NCI-H2171 (cell line): ENCODE results near the gene DRD2.
A peak's percentile ranks its signal among the peaks of the same experiment; 100 is the strongest.

Experiments used
- DNase-seq: peaks from one replicate; lab custom pipeline; 2025; lab: John Stamatoyannopoulos, UW

DRD2 gene

DNA sequence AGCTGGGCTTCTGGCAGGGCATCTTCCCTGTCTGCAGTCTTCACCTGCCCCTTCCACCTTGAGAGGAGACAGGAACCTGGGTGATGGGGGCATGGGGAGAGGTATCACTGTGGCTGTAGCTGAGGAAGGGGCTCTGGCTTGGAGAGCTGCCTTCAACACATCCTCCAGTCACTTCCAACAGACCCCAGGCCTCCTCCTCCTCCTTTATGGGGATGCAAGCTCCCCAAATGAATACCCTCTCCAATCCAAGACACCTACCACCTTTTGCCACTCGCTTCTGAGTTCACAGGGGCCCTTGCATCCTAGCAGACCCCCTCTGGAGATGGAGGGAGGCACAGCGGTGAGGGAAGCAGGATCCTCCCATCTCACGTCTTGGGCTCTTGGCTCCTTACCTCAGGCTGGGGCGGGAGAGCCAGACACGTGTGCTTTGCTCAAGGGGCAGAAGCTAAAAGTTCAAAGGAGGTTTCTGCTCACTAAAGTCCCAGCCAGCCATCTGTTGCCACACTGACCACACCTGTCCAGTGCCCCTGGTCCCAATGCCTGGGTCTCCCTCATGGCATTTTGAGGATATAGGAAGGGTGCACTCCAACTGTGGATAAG lies 74.5 kb downstream of the DRD2 start:
- DNase-seq: no peak

DNA sequence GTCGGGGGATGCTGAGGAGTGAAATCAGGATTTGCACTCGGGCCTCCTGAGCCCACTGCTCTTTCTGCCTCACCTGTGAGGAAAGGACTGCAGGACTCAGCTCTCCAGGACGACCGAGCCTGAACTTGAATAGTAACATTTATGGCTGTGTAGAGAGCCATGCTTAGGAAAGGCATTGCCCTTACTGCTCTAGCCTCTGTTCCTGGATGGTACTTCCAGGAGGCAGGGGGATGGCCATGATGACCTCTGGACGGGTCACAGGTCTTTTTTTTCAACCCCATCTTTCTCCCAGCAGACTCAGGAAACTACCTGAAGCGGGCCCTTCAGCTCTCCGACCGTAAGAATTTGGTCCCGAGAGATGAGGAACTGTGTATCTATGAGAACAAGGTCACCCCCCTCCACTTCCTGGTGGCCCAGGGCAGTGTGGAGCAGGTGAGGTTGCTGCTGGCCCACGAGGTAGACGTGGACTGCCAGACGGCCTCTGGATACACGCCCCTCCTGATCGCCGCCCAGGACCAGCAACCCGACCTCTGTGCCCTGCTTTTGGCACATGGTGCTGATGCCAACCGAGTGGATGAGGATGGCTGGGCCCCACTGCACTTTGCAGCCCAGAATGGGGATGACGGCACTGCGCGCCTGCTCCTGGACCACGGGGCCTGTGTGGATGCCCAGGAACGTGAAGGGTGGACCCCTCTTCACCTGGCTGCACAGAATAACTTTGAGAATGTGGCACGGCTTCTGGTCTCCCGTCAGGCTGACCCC lies 76.3 kb downstream of the DRD2 start:
- DNase-seq: no peak

DNA sequence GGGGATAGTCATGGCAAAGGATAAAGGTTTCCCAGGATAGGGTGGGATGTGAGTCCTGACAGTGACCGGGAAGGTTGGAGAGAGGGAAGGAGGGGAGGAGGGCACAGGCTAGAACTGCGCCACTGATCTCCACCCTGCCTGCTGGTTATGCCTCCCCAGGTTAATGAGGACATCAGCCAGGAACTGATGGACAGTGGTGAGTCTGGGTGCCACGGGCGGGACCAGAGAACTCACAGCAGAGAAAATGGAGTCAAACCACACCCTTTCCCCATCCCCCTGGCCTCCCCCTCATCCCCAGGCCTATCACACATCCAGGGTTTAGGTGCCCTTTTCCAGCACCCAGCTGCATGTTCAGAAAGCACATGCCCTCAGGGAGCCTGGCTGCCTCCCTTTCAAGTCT lies 77.4 kb downstream of the DRD2 start:
- DNase-seq: no peak

DNA sequence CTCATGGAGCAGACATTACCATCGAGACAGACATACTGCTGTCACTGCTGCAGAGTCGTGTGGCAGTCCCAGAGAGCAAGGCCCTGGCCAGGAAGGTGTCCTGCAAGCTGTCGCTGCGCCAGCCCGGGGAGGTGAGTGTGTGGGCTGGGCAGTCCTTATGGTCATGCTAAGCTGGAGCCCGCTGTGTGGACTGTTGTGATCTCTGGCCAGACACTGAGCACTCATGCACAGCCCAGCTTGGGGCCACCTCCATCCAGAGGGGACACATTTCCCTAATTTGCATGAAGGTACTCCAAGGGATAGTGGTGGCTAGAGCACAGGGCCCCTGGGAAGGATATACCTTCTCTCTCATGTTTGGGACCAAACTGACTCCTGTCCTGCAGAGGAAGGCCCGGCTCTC lies 78.0 kb downstream of the DRD2 start:
- no peak for DNase-seq

DNA sequence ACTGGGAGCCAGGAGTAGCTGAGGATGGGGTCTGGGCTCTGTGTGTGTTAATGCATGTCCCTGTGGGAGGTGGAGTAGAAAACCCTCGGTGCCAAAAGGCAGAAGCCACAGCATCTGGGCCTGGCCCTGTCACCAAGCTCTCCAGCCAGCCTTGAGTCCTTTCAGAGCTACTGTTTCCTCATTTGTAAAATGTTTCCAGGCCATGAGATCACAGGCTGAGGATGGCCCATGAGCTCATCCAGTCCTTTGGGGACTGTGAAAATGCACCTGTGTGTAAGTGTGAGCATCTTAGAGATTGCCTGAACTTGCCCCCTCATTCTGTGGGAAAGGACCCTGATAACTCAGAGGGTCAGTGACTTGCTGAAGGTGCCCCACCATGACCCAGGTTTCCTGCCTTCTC lies 78.5 kb downstream of the DRD2 start:
- DNase-seq: no peak

DNA sequence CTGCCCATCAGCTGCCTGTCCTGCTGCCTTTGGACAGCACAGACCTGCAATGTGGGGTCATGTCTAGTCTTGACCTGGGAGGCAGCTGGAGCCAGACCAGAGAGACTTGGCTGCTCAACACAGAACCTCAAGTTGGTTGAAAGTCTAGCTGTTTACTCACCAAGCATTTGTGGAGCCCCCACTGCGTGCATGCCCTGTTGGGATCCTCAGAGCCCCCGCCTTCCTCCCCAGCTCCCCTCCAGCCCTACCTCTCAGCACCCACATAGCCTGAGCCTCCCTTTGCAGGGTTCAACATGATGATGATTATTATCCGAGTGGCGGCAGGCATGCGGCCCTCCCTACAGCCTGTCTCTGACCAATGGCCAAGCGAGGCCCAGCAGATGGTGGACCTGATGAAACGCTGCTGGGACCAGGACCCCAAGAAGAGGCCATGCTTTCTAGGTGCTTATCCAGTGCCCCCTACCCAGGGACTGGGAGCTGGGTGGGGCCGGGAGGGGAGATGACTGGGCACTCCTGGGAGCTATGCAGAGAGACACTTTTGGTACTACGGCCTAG lies 79.3 kb downstream of the DRD2 start:
- DNase-seq: no peak

DNA sequence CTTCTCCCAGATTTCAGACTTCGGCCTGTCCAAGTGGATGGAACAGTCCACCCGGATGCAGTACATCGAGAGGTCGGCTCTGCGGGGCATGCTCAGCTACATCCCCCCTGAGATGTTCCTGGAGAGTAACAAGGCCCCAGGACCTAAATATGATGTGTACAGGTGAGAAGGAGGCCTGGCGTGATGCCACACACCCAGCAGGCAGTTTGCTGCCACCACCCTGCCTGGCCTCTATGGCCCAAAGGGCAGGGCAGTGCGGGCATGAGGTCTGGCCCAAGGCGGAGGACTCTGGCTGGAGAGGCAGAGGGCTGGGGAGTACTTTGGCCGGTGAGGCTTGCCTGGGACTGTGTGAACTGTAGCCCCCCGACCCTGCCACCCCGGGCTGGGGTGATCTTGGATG lies 80.3 kb downstream of the DRD2 start:
- no peak for DNase-seq

DNA sequence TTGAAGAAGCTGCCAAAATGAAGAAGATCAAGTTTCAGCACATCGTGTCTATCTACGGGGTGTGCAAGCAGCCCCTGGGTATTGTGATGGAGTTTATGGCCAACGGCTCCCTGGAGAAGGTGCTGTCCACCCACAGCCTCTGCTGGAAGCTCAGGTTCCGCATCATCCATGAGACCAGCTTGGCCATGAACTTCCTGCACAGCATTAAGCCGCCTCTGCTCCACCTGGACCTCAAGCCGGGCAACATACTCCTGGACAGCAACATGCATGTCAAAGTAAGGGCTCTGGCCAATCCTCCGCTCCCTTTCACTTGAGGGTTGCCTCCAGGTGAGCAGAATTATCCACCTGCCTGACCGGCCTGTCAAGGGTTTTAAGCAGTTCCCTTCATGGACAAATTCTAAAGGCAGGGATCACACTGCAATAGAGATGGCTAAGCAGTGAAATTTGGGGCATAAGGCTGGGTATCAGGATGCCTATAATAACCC lies 81.7 kb downstream of the DRD2 start:
- DNase-seq: no peak

DNA sequence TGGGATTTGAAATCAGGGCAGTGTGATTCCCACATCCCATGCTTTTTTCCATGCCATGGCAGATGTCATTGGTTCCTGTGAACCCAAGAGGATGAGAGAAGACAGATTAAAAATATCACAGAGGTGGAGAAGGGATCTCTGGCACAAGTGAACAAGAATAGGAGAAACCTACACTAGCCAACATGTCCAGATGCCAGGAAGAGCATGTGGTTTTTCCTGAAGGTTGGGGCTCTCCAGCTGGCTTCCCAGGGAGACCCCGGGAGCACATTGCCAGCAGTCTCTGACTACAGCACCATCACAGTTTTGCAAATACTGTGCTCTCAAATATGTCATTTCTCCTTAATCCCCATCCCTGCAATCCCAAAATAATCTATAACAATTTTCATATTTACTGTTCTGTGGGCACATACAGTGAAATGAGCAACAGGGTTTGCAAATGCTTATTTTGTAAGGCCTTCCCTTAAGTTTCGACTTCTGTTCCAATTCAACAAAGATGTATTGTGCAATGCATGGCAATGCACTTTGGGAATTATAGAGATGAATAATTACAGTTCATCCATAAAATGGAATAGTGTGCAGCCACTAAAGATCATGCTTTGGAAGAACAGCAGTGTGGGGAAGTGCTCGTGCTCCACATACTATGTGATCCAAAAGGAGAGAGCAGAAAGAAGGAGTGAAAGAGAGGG lies 82.8 kb downstream of the DRD2 start:
- DNase-seq: no peak

DNA sequence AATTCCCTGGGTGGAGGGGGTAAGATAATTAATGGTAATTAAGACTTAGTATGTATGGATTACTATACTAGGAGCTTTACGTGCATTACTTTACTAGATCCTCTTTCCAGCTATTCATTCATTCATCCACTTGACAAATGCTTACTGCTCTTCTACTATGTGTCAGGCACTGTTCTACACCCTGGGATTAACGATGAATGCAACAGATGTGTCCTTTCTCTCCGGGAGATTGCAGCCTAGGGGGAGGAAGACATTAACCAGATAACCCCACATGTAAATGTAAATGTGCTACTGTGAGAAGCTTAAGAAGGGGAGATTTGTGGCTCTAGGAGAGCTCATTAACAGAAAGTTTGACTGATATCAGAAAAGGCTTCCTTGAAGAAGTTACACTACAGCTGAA lies 85.9 kb downstream of the DRD2 start:
- no peak for DNase-seq

DNA sequence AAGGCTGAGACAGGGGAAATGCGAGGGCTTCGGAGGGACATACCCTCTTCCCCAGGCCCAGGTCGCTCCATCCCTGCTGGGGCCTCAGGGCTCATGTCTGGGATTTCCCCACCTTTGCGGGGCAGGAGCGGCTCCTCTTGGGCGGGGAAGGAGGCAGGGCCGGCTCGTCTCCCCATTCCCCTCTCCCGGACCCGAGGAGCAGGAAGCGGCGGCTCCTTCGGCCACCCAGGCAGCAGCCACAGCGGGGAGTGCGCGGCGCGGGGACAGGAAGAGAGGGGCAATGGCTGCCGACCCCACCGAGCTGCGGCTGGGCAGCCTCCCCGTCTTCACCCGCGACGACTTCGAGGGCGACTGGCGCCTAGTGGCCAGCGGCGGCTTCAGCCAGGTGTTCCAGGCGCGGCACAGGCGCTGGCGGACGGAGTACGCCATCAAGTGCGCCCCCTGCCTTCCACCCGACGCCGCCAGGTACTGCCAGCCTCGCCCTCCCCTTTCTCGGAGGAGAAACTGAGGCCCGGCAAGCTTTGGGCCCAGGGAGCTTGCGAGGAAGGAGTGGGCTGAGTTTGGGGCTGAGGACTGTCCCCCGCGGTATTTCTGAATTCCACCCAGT lies 87.5 kb downstream of the DRD2 start, which contains the start of gene ANKK1:
Gene ANKK1 (plus strand): TSS at position 175 of the 607 bp plus-strand sequence. CDS start 106 bp downstream, at position 281.
- no peak for DNase-seq

DNA sequence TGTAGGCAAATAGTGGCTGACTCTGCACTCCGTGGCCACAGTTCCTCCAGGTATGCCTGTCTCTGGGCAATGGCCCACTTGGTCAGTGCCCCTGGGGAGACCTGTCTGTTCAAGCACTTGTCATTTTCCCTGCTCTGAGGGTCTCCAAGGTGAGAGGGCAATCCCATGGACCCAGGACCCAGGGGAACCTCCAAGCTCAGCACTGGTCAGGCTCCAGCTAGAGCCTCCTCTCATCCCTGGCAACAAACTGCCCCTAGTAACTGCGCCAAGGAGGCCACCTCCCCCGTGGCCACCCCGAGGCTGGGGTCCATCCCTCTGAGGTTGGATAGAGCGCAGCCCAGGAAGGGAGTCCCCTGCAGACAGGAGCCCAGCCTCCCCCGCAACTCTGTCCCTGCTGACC lies 88.3 kb downstream of the DRD2 start:
- no peak for DNase-seq

DNA sequence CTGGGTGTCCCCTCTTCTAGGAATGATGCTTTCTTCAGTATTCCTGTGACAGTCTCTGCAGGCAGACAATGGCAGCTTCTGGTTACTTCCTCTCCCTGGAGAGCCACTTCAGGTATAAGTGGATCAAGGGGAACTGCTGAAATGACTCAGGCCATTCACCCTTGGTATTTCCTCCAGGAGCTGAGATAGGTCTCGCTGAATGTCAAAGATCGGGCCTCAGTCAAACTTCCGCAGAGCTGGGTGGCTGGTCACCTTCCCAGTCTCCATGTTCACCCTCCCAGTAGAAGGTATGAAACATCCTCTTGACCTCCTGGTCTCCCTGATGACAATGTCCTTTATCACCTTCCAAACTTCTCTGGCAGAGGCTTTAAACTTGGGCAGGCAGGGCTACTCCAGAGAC lies 89.4 kb downstream of the DRD2 start:
- DNase-seq: no peak

DNA sequence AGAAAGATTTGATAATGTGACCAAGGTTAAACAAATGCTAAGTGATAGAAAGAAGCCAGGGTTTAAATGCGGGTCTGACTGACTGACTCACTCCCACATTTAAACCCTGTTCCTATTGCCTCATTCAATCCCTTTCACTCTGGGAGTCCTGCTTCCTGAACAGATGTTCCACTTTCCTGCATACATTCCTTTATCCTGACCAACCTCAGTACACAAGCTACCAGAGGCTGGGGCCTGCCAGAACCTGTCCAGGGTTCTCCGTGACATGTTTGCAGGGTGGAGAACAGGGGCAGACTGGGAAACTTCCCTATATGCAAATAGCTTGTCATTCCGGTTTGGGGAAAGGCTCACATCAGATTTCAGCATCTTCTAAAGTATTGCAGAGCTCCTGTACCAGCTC lies 90.6 kb downstream of the DRD2 start:
- DNase-seq: peak; percentile 26

DNA sequence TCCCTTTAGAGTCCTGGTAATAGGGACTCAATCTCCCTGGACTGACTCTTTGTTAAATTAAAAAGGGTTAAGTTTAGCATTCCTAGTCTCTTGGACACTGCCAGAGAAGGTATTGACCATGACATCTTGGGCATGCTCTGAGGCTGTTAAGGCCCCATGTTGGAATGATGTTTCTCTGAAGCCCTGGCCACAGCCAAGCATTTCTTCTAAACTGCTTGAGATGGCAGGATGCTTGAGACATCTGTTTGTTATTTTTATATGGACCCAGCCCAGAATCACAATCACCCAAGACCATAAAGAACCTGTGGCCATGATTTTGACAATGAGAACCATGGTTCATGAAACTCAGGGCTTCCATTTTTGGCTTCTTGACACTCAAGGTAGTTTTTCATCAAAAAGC lies 93.1 kb downstream of the DRD2 start:
- DNase-seq: no peak

DNA sequence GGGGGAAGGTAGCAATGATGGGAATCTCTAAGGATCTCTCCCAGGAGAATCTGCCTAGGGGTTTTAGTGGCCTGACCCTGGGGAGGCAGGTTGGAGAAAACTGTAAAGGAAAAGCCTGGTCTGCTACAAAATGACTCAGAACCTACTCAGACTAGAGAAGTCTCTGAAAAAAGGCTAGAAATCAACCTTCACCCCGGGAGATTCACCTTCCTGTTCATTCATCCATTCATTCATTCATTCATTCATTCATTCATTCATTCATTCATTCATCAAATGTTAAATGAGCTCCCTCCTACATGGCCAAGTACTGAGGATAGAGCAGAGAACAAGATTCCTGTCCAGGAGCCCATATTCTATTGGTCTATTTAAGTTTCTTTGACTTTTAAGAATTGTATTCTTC lies 96.5 kb downstream of the DRD2 start:
- no peak for DNase-seq

DNA sequence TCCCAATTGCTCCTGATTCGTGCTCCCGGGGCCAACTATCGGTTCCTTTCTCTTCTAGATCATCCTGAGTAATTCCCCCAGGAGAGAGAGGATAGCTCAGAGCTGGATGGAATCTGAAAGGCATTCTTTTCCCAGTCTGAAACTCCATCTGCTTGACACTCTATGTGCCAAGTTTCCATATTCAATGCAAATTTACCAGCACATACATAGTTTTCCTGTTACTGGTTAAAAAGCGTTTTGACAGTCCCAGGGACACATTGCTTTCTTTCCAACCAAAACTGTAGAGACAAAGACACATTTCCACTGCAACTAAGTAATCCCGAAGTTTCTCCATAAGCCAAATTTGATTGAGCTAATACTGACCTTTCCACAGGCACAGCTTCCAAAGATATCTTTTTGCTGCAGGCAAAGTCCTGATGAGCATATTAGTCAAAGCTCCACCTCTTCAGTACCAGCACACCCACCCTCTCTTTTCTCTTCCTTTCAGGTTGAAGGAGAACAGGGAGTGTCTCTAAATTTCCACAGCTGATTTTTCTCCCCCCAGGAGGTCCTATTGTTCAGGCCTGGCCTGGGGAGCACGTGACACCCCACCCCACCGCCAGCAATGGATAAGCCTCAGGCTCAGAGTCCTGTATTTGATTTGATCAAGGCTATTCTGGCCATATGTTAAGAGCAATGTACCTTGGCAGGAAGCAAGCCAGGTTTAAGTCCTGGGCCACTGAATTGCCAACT lies 97.4 kb downstream of the DRD2 start:
- no peak for DNase-seq

DNA sequence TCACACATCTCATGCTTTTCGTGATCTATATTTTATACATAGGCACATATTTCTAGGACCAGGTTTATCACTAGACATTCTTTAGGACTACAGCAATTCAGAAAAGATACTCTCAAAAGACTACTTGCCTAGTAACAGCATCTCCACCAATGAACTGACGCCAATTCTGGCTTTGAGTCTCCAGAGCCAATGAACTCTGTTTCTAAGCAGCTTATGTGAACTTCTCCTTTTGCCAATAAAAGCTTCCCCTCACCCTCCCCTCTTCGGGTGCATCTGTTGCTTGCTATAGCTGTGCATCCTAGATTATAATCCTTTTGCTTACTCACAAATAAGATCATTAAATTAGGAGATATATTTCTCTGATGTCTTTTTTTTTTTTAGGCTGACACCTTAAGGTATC lies 99.0 kb downstream of the DRD2 start:
- no peak for DNase-seq

DNA sequence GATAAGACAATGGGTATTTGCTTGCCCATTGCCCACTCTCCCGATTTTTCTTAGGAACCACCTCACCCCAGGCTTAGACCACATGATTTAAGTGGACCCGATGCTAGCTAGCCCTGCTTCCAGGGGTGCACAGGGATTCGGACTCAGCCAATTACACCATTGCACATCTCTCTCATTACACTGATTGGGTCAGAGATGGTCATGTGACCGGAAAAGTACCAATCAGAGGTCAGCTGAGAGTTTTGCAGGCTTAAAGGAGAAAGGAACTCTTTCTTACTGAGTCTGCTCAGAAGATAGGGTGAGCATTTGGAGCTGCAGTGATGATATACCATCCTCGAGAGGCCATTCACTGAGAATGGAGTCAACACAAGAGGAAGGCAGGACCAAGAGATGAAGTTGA lies 99.8 kb downstream of the DRD2 start:
- DNase-seq: no peak

DNA sequence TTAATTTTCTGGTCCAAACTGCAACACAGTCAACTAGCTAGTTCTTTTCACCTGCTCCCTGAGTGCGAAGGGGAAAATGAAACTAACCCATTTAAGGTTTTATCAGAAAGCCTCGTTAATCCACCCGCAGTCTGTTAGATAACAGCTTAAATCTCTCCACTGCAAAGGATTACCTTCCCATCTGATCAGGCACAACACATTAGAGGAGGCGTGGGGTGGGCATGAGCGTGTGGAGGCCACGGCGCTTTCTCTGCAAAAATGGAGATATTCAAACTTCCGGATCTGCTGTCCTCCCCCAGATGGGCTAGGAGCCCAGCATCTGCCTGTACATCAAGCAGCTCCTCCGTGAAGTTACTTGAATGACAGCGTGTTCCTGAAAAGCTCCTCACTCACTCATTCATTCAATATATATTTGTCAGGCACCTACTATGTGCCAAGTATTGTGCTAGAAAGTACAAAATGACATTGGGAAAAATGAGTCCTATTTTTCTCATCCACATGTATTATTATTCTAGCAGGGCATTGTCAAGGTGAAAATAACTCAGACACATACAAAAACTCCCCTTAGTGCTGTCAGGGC lies 101.1 kb downstream of the DRD2 start:
- DNase-seq: no peak

DNA sequence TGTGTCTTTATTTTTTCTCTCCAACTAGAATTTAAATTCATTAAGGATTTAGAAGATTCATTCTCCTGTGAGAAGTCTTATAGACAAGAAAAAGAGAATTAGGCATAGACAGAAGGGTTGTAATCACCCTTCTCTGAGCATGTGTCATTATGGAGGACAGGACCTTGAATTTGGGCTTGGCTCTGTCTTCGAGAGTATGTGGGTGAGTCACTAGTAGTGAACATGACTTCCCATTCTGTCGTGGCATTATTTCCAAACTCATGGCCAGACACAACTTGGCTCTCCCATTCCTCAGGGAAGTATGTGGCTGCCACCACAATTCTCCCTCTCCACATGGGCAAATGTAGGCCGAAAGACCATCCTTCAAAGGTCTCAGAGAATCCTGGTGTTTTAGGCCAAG lies 101.9 kb downstream of the DRD2 start:
- DNase-seq: no peak
